GM20000 (cell line): ENCODE data around the gene TICRR.

Source experiments
- DNase-seq: peaks from one replicate; pipeline ENCODE4 v3.0.0; 2012; ENCODE audit warnings: low spot score
- CTCF ChIP-seq: IDR thresholded peaks from 2 replicates; pipeline ENCODE4 v1.5.1; 2012; ENCODE audit warnings: mild to moderate bottlenecking, control low read depth; ENCODE audit errors: extremely low read depth, missing control alignments

The TICRR gene

GRCh38 chr15:89553632-89554031, 21.6 kb upstream of the TICRR start:
- no peak for TF ChIP-seq CTCF
- DNase-seq = no peak

GRCh38 chr15:89554247-89554646, 21.0 kb upstream of the TICRR start:
- no peak for TF ChIP-seq CTCF
- DNase-seq = no peak

- DNase-seq = no peak
- TF ChIP-seq CTCF = no peak
Measured at GRCh38 chr15:89555768-89556167, 19.5 kb upstream of the TICRR start.

- peak; percentile 74 for TF ChIP-seq CTCF
- peak; percentile 45 for DNase-seq
Measured at GRCh38 chr15:89556413-89557262, 18.6 kb upstream of the TICRR start.

- DNase-seq = no peak
- no peak for TF ChIP-seq CTCF
Measured at GRCh38 chr15:89559769-89560264, 15.5 kb upstream of the TICRR start.

GRCh38 chr15:89566181-89566580, 9.1 kb upstream of the TICRR start:
- no peak for DNase-seq
- no peak for TF ChIP-seq CTCF

GRCh38 chr15:89566621-89567294, 8.5 kb upstream of the TICRR start:
- DNase-seq = no peak
- no peak for TF ChIP-seq CTCF
